Naive B cell (primary cell): Measurements from ENCODE around the gene SLC22A16. TPM values are rescaled to one million over a fixed set of nuclear protein-coding genes. Genes with fewer than 3 reads are reported as not detected.
"Not testable (repeated sequence)": the region's sequence is repeated elsewhere in the genome, so short reads cannot be mapped to it uniquely, and the experiment has no call there.

Source experiments
- ATAC-seq, 2 donors: fragments of 150-1000 bp; cut with Tn5 transposase; 2 replicates each; pipeline ENCODE4 v1.10.0; 2021; ENCODE audit warnings: low read depth in 2 of 2, mild to moderate bottlenecking in 2 of 2, moderate library complexity in 2 of 2
- DNase-seq: peaks from one replicate; pipeline ENCODE4 v3.0.0; 2022
- H3K27ac Mint-ChIP-seq, 6 donors: one replicate each; pipeline ENCODE4 v1.8.0; 2020 to 2022; ENCODE audit warnings: mild to moderate bottlenecking in 6 of 6, mixed read lengths in 6 of 6, moderate library complexity in 5 of 6, inconsistent platforms in 2 of 6
- H3K27me3 Mint-ChIP-seq, 3 donors: one replicate each; pipeline ENCODE4 v1.8.0; 2021 to 2022; ENCODE audit warnings: mixed read lengths in 3 of 3, mild to moderate bottlenecking in 1 of 3
- H3K36me3 Mint-ChIP-seq, 2 donors: one replicate each; pipeline ENCODE4 v1.8.0; 2020 to 2022; ENCODE audit warnings: mixed read lengths in 2 of 2, inconsistent platforms in 1 of 2, mild to moderate bottlenecking in 1 of 2
- H3K4me1 Mint-ChIP-seq, 3 donors: one replicate each; pipeline ENCODE4 v1.8.0; 2020 to 2022; ENCODE audit warnings: mixed read lengths in 3 of 3, inconsistent platforms in 1 of 3, mild to moderate bottlenecking in 1 of 3, moderate library complexity in 1 of 3
- H3K4me3 Mint-ChIP-seq, 8 donors: one replicate each; pipeline ENCODE4 v1.8.0; 2020 to 2022; ENCODE audit warnings: mild to moderate bottlenecking in 8 of 8, mixed read lengths in 8 of 8, moderate library complexity in 8 of 8, inconsistent platforms in 2 of 8
- H3K9me3 Mint-ChIP-seq, 7 donors: one replicate each; pipeline ENCODE4 v1.8.0; 2020 to 2022; ENCODE audit warnings: mixed read lengths in 7 of 7, mild to moderate bottlenecking in 5 of 7, inconsistent platforms in 2 of 7, moderate library complexity in 1 of 7
- polyA plus RNA-seq, 6 donors: library from polyadenylated mRNA; unstranded; fragments of 300-500 nt; fragmentation: Illumina TruSeq; gene quantifications; one replicate each; pipeline ENCODE4 v1.2.3, GENCODE V29; 2021; ENCODE audit warnings: low read depth in 6 of 6

SLC22A16 gene
- polyA plus RNA-seq, 6 donors from 2014 or later: not detected

DNA sequence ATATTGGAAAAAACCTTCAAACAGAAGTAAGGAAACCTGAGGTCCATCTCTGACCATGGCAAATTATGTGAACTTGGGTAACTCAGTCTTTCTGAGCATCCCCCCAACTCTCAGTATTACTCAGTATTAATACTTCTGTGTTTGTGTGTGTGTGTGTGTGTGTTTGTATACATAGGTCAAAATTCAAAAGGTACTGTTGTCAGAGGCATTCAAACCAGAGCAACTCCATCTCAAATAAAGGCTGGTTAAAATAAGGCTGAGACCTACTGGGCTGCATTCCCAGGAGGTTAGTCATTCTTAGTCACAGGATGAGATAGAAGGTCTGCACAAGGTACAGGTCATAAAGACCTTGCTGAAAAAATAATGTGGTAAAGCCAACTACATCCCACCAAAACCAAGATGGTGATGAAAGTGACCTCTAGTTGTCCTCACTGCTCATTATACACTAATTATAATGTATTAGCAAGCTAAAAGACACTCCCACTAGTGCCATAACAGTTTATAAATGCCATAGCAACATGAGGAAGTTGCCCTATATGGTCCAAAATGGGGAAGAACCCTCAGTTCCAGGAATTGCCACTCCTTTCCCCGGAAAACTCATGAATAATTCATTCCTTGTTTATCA, 33.3 kb upstream of the SLC22A16 start:
- H3K27ac Mint-ChIP-seq: no peak overlapping the region
- H3K36me3 Mint-ChIP-seq: no peaks in the 10 kb centered on the region
- peaks cover 0 to 7% (median 0%) of the 10 kb centered on the region in 7 donors for H3K9me3 Mint-ChIP-seq
- peaks cover 0 to 2% (median 0%) of the 10 kb centered on the region in 3 donors for H3K4me1 Mint-ChIP-seq
- ATAC-seq (no peak), DNase-seq (no peak)
- H3K4me3 Mint-ChIP-seq: no peak overlapping the region
- peaks cover 0 to 8% (median 4%) of the 10 kb centered on the region in 3 donors for H3K27me3 Mint-ChIP-seq

DNA sequence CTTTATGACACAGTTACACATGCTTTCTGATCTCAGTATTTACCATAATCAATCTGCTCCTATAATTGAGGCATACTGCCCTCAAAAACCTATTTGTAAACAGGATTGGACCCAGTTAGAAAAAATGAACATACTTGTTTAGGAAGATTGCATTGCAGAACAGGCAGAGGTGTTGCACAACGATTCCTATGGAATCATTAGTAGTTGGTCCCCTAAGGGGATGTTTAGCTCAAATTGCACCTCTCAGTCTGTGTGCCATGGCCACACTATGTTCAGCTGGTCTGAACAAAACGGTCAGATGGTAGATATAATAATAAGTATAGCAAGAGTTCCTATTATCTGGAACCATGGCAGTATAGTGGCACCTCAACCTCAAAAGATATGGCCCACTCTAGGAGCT, 28.5 kb upstream of the SLC22A16 start:
- H3K9me3 Mint-ChIP-seq, H3K36me3 Mint-ChIP-seq, H3K27me3 Mint-ChIP-seq, H3K4me3 Mint-ChIP-seq, H3K4me1 Mint-ChIP-seq, H3K27ac Mint-ChIP-seq, DNase-seq, ATAC-seq: not testable (repeated sequence)

DNA sequence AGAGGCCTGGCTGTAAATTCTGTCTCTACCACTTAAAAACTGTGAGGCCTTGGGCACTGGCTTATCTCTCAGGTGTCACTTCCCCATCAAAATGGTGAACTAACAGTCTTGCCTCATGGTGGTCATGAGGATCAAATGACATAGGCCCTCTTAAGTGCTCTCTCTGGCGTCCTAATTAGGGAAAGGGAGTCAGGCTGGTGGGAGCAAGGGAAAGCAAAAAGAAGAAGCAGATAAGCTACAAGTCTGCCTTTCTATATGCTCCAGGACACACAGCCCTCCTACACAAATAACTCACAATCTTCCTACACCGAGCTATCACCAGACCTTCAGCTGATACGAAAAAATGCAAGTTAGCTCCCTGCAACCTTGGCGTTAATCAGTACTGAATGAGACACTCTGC, 19.5 kb upstream of the SLC22A16 start:
- Mint-ChIP-seq H3K27me3 (peaks cover 0 to 5% (median 4%) of the 10 kb centered on the region in 3 donors), H3K36me3 (no peaks in the 10 kb centered on the region), H3K4me1 (no peaks in the 10 kb centered on the region), H3K9me3 (peaks cover 0 to 4% (median 0%) of the 10 kb centered on the region in 7 donors), H3K4me3 (peak overlapping the region in 1 of 8 donors; percentile 11), H3K27ac (no peak overlapping the region)
- no peak for ATAC-seq
- no peak for DNase-seq

DNA sequence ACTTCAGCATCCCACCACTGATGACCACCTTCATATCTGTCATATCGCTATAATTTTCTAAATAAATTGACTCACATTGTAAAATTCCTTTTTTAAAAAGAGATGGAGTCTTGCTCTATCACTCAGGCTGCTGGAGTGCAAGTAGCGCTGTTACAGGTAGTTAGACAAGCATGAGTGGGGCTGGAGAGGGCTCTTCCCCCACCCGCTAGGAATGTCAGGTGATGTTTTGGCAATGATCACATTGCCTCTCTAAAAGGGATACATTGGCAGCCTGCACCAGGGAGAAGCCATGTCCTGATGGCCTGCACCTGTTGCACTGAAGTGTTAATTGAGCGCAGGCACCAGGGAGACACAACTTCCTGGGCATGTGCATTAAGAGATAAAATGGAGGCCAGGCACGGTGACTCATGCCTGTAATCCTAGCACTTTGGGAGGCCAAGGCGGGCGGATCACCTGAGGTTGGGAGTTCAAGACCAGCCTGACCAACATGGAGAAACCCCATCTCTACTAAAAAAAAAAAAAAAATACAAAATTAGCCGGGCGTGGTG, 16.9 kb upstream of the SLC22A16 start:
- H3K36me3 Mint-ChIP-seq: no peaks in the 10 kb centered on the region
- H3K27ac Mint-ChIP-seq: peak overlapping the region in 1 of 6 donors; percentile 22
- DNase-seq (no peak), ATAC-seq (no peak)
- no peak overlapping the region for H3K4me3 Mint-ChIP-seq
- peaks cover 0 to 13% (median 5%) of the 10 kb centered on the region in 3 donors for H3K27me3 Mint-ChIP-seq
- peaks cover 0 to 2% (median 0%) of the 10 kb centered on the region in 7 donors for H3K9me3 Mint-ChIP-seq
- no peaks in the 10 kb centered on the region for H3K4me1 Mint-ChIP-seq

DNA sequence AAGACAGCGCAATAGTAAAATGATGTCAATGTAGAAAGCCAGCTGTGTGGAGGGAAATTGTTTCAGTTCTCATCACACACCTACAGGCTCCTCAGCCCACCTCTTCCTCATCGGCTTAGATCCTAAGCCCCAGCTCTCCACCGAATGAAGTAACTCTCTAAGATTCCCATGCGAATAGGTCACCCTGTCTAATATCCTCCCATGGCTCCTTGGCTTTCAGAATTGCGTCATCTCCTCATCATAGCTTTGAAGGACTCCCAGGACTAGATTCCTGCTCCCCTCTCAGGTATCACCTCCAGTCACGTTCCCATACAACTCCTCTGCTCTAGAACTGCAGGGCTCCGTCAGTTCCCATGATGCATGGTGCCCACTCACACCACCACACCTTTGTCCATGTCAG, 16.2 kb upstream of the SLC22A16 start:
- Mint-ChIP-seq H3K4me3 (no peak overlapping the region), H3K27me3 (peaks cover 0 to 13% (median 6%) of the 10 kb centered on the region in 3 donors), H3K4me1 (no peaks in the 10 kb centered on the region), H3K36me3 (no peaks in the 10 kb centered on the region), H3K27ac (peak overlapping the region in 1 of 6 donors; percentile 23), H3K9me3 (peaks cover 0 to 2% (median 0%) of the 10 kb centered on the region in 7 donors)
- DNase-seq (no peak), ATAC-seq (no peak)

DNA sequence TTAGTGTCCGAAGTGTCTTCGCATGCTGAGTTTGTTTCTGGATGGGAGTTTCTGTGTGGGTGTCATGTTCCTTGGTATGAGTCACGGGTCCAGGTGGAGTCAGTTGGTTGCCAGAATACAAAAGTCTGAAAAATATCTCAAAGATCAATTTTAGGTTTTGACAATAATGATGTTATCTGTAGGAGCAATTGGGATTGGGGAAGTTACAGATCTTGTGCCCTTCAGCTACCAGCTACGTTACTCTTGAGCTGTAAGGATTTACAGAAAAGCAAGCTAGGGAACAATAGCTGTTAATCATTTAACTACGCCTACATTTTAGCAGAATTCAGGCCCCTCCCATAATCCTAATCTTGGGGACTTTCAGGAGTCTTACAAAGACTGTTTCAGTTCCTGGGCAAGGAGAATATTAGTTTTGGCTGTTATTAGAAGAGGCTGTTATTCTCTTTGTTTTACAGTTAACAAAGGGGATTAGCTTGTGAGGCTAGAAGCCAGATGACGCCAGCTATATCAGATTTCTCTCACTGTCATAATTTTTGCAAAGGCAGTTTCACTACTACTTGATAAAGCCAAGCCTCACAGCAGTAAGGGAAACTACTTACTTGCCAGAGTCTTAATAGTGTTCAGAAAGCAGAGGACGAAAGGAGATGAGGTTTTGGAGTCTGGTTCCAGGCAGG, 15.4 kb upstream of the SLC22A16 start:
- Mint-ChIP-seq H3K4me3 (no peak overlapping the region), H3K36me3 (no peaks in the 10 kb centered on the region), H3K27me3 (peaks cover 0 to 13% (median 8%) of the 10 kb centered on the region in 3 donors), H3K9me3 (peaks cover 0 to 2% (median 0%) of the 10 kb centered on the region in 7 donors), H3K27ac (no peak overlapping the region), H3K4me1 (no peaks in the 10 kb centered on the region)
- no peak for ATAC-seq
- no peak for DNase-seq

DNA sequence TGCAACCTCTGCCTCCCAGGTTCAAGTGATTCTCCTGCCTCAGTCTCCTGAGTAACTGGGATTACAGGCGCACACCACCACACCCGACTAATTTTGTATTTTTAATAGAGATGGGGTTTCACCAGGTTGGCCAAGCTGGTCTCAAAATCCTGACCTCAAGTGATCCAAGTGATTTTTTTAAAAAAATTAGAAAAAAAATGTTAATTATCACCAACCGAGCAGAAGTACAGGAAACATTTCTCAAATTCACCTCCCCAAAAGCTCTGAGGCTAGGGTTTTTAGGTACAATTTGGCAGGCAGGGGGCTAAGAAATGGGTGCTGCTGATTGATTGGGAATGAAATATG, 14.9 kb upstream of the SLC22A16 start:
- no peaks in the 10 kb centered on the region for H3K4me1 Mint-ChIP-seq
- peaks cover 0 to 2% (median 0%) of the 10 kb centered on the region in 7 donors for H3K9me3 Mint-ChIP-seq
- no peaks in the 10 kb centered on the region for H3K36me3 Mint-ChIP-seq
- no peak for ATAC-seq
- peaks cover 0 to 13% (median 8%) of the 10 kb centered on the region in 3 donors for H3K27me3 Mint-ChIP-seq
- DNase-seq: no peak
- no peak overlapping the region for H3K4me3 Mint-ChIP-seq
- H3K27ac Mint-ChIP-seq: no peak overlapping the region

DNA sequence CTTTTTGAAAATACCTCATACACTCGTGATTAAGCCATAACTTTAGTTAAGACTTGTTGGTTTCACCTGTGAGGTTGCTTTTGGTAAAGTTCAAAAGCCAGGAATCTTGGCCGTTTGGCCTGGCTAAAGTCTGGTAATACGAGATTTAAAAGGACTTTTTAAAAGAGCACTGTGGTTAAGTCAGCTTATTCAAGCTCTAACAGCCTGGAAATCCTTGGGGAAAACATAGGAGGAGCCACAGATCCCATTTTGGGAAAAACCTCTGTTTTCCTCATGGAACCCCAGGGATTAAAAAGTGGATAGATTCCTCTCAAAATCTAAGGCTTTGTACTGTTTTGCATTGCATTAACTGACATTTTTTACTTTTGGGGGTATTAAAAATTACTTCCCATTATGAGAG, 13.7 kb upstream of the SLC22A16 start:
- DNase-seq (no peak), ATAC-seq (no peak)
- Mint-ChIP-seq H3K27me3 (peaks cover 0 to 17% (median 16%) of the 10 kb centered on the region in 3 donors), H3K36me3 (no peaks in the 10 kb centered on the region), H3K4me1 (no peaks in the 10 kb centered on the region), H3K9me3 (peaks cover 0 to 3% (median 0%) of the 10 kb centered on the region in 7 donors), H3K4me3 (no peak overlapping the region), H3K27ac (no peak overlapping the region)

DNA sequence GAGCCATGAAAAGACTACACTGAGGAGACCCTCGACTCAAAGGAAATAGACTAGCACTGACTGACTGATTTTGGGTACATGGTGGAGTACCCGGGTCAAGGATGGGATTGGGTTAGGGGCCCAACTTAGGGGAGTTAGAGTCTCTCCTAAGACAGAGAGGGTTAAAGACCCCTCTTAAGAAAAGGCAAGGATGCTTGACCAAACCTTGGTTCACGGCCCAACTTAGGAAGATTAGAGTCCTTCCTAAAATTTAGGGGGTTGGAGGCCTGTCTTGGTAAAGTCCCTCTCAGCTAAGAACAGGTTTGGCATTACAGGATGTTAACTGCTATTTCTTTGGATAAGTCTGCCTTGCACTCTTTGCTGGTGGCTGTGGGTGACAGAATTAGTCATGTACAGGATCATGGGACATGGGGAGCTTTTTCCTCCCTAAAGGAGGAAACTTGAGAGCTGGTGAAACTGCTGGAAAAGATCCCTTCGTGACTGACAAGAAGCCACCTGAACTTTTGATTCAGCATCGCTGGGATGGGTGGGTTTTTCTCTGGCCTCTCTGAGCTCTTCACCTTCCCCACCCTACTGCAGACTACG, 12.3 kb upstream of the SLC22A16 start:
- Mint-ChIP-seq H3K27me3 (peaks cover 0 to 18% (median 17%) of the 10 kb centered on the region in 3 donors), H3K9me3 (peaks cover 0 to 3% (median 0%) of the 10 kb centered on the region in 7 donors)

DNA sequence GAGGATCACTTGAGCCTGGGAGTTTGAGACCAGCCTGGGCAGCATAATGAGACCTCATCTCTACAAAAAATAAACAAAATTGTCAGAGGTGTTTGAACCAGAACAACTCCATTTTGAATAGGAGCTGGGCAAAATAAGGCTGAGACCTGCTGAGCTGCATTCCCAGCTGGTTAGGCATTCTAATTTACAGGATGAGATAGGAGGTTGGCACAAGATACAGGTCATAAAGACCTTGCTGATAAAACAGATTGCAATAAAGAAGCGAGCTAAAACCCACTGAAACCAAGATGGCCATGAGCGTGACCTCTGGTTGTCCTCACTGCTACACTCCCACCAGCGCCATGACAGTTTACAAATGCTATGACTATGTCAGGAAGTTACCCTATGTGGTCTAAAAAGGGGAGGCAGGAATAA, 11.6 kb upstream of the SLC22A16 start:
- peaks cover 0 to 18% (median 17%) of the 10 kb centered on the region in 3 donors for H3K27me3 Mint-ChIP-seq
- H3K27ac Mint-ChIP-seq, H3K4me1 Mint-ChIP-seq, H3K36me3 Mint-ChIP-seq, ATAC-seq, H3K9me3 Mint-ChIP-seq, DNase-seq, H3K4me3 Mint-ChIP-seq: not testable (repeated sequence)

More for the DNA sequence above, 12.3 kb upstream of the SLC22A16 start:
- DNase-seq: no peak
- Mint-ChIP-seq H3K4me1 (no peaks in the 10 kb centered on the region), H3K27ac (no peak overlapping the region), H3K4me3 (no peak overlapping the region), H3K36me3 (no peaks in the 10 kb centered on the region)
- no peak for ATAC-seq

DNA sequence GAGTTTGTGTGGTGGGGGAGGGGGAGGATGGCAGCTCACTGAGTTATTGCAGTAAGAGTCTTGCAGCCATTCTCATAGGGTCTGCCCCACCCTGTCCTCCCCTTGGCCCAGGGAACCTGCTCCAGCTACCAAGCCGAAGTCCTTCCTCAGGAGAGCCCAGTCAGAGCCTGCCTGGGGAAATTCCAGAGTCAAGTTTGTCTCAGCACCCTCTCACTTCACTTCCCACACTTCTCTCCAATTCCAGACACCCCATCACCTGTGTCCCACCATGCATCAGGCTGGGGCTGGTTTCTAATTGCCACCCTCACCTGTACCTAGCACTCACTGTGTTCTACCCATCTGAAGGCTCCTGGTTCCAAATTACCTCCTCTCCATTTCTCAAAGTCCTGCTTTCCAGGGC, 10.3 kb upstream of the SLC22A16 start:
- no peak for ATAC-seq
- peaks cover 0 to 6% of the 10 kb centered on the region in 2 donors for H3K36me3 Mint-ChIP-seq
- H3K4me1 Mint-ChIP-seq: no peaks in the 10 kb centered on the region
- no peak overlapping the region for H3K27ac Mint-ChIP-seq
- H3K9me3 Mint-ChIP-seq: peaks cover 2 to 8% (median 6%) of the 10 kb centered on the region in 7 donors
- peaks cover 0 to 26% (median 13%) of the 10 kb centered on the region in 3 donors for H3K27me3 Mint-ChIP-seq
- H3K4me3 Mint-ChIP-seq: no peak overlapping the region
- DNase-seq: no peak

DNA sequence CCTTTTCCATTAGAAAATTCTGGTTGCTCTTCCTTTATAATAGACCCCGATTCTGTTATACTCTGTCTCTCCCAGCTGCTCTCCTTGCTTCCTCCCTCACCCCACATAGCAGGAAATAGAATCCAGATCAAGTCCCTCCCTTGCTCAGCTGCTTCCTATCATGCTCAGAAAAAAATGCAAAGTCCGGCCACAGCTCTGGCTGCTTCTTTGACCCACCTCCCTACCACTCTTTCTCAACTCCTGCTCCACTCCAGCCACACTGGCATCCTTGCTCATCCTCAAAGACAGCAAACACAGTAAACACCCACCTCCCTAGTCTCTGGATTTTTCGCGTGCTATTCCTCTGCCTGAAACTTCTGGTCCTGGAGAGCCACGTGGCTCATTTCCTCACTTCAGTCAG, 9.1 kb upstream of the SLC22A16 start:
- Mint-ChIP-seq H3K27me3 (peaks cover 0 to 26% (median 13%) of the 10 kb centered on the region in 3 donors), H3K9me3 (peaks cover 4 to 15% (median 11%) of the 10 kb centered on the region in 7 donors), H3K4me1 (no peaks in the 10 kb centered on the region), H3K27ac (no peak overlapping the region), H3K4me3 (no peak overlapping the region), H3K36me3 (peaks cover 0 to 6% of the 10 kb centered on the region in 2 donors)
- no peak for DNase-seq
- ATAC-seq: no peak

DNA sequence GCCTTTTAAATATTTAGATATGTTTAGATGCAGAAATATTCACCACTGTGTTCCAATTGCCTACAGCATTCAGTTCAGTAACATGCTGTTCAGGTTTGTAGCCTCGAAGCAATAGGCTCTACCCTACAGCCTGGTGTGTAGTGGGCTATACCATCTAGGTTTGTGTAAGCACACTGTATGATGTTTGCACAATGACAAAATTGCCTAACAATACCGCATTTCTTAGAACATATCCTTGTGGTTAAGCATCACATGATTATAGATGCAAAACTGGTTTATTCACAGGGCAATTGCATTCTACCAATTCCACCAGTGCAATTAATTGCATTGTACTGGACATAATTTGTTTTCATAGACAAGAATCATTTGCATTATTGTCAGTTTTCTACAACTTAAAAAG, 7.9 kb upstream of the SLC22A16 start:
- H3K4me3 Mint-ChIP-seq: no peak overlapping the region
- H3K27me3 Mint-ChIP-seq: peaks cover 0 to 26% (median 13%) of the 10 kb centered on the region in 3 donors
- peaks cover 0 to 6% of the 10 kb centered on the region in 2 donors for H3K36me3 Mint-ChIP-seq
- ATAC-seq: no peak
- H3K27ac Mint-ChIP-seq: no peak overlapping the region
- no peak for DNase-seq
- peaks cover 4 to 19% (median 11%) of the 10 kb centered on the region in 7 donors for H3K9me3 Mint-ChIP-seq
- H3K4me1 Mint-ChIP-seq: no peaks in the 10 kb centered on the region
